Ramos (cell line): ENCODE measurements around the gene RAB7A.

Experiments
- in situ Hi-C: fragments of 300-500 bp; cut with MboI; formaldehyde crosslinking; loops from one replicate; pipeline ENCODE4 v1.14.3; 2022; ENCODE audit warnings: low sequenced_read_pairs; ENCODE audit not compliant: unreplicated experiment

RAB7A gene

DNA sequence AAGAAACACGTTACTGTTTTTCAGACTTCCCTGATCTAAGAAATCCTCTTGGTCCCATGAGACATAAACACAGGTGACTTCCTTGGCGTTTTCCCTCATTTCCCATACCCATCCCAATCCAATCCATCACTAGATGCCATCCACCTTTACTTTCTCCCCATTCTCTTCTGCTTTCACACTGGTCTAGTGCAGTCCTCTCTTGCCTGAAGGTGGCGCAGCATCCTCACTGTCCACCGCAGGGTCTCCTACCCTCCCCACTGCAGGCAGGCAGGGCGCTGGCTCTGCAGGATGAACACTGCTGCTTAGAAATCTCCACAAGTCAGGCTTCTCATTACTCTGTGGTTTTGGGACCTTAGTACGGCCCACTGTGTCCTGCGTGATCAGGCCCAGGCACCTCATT is 58.2 kb downstream of the RAB7A start:
- in situ Hi-C loops, result no loop called here

DNA sequence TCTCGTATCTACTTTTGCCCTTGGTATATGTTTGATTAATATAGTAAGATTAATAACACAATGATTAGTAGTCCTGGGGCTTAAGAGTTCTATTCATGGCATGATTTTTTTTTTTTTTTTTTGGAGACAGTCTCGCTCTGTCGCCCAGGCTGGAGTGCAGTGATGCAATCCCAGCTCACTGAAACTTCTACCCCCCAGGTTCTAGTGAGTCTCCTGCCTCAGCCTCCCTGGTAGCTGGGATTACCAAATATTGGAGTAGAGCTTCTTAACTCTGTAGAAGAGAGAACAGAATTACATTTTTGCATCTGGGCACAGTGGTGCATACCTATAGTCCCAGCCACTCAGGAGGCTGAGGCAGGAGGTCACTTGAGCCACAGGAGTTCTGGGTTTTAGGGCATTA is 58.9 kb downstream of the RAB7A start:
- in situ Hi-C loops, result no loop called here

DNA sequence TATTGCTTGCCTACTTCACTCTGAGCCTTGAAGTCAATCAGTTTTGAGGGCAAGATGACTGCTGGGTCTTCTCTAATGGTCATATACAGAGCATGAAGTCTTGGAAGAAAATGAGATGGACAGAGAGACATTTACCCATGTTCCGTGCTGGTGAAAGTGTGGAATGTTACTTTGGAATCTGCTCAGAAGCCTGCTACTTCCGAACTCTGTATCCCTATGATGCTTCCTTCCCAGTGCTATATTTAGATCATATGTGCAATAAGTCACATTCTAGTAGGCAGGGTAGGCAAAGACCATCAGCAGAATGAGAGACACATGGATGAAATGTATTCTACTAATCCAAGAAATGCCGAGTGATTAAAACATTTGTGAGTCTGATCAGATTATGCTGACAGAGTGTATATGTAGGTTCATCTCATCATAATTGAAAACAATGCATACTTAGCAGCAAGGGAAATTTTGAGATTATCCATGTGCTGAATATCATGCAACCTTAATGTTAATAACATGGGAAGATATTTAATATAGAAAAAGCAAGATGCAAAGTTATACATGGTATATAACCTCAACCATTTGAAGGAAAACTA is 60.5 kb downstream of the RAB7A start:
- in situ Hi-C loops, result no loop called here

DNA sequence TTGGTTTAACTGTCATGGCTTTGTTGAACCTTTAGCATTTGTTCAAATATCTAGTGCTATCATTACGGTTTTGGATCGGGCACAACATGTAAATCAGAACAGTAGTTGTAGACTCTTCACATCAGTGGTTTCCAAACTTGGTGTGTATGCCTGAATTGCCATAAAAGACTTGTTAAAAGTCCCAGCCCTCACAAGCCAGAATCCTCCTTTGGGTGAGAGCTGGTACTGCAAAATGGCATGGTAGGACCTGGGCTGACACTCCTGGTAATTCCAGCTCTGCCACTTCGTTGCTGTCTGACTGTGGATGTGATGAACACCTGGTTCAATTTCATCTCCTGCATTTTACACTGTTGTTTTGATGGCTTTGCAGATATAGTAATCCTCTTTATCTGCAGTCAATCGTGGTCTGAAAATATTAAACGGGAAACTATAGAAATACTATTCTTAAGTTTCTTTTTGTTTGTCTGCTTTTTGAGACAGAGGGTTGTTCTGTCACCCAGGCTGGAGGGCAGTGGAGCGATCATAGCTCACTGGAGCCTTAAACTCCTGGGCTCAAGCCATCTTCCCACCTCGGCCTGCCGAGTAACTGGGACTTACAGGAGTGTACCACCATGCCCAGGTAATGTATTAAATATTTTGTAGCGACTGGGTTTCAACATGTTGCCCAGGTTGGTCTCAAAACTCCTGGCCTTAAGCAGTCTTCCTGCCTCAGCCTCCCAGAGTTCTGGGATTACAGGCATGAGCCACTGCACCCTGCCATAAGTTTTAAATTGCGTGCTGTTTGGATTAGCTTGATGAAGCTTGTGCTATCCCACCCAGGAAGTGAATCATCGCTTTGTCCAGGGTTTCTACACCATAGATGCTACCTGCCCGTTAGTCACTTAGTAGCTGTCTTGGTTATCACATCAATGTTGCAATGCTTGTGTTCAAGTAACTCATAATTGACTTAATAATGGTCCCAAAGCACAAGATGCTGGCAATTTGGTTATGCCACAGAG is 61.6 kb downstream of the RAB7A start:
- in situ Hi-C loops, result no loop called here

DNA sequence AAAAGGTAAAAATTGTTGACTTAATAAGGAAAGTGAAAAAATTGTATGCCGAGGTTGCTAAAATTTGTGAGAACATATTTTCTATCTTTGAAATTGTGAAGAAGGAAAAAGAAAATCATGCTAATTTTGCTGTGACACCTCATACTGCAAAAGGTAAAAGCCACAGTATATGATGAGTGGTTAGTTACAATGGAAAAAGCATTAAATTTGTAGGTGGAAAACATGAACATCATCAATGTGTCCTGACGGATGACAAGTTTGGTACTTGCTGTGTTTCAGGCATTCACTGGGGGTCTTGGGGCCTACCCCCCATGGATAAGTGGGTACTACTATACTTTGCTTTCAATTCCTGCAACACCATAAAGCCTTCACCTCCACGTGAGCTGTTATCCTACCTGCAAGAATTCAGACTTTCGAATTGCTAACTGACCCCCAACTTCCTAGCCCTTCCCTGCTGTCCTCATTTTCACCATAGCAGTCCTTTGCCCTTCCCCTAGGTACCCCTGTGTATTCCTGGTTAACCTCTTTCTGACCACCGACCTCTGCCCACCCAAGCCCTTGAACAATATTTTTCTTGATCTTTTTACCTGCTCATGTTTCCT is 62.4 kb downstream of the RAB7A start:
- in situ Hi-C loops, result no loop called here

DNA sequence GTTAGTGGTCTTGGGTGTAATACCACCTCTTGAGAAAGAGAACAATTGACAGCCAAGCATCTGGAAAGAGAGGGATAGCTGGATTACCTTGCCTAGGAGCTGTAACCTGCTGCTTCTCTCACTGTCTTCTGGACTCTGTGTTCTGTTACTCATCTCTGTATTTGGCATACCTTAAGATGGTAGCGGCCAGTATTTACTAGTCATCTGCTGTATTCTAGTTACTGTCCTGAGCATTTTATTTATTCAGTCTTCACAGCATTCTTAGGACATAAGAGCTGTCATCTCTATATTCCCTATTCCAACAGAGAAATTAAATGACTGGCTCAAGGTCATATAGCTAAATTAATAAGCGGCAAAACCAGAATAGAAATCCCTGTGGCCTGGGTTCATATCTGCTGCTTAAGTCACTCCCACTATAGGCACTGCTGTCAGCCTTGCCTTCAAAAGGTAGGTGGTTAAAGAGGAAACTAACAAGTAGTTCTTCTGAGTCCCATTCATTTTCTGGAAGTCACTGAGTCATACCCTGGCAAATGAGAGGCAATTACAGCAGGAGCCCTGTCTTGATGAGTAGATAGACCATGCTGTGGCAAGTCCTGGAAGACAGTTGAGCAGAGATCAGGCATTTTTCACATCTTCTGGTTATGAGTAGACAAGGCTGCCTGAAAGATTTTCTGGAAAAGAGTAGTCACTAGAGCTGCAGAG is 68.2 kb downstream of the RAB7A start:
- in situ Hi-C loops, result no loop called here

DNA sequence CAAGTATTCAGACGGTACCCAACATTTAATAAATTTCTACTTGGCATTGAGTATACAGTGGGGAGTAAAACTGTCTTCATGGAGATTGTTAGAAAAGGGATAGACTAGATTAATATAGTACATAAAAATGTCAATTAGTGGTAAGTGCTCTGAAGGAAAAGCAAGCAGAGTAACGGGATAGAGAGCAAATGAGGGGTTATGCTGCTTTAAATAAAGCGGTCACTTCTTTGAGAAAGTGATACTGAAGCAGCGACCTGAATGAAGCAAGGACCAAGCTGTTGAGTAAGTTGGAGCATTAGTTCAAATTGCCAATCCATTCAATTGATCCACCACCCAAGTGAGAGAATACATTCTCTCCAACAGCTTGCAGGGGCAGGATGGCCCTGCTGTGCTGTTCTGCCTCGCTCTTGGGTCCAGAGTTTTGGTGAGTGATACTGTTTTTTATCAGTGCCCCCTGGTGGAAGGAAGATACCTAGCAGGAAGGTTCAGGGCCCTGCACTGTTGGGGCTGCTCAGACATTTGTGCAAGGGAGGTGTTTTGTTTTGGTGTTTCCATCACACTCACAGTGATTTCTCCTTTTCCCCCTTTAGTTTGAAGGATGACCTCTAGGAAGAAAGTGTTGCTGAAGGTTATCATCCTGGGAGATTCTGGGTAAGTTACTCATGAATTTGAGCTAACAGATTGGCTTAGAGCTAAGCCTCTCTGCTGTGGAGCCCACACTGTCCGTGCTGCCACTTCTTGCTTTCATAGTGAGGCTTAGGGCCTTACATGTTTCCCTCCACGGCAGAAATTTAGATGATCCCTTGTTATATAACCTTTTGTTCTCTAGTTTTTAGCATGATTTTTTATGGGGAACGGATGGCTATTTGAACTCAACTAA is 69.0 kb downstream of the RAB7A start:
- in situ Hi-C loops, result no loop called here

DNA sequence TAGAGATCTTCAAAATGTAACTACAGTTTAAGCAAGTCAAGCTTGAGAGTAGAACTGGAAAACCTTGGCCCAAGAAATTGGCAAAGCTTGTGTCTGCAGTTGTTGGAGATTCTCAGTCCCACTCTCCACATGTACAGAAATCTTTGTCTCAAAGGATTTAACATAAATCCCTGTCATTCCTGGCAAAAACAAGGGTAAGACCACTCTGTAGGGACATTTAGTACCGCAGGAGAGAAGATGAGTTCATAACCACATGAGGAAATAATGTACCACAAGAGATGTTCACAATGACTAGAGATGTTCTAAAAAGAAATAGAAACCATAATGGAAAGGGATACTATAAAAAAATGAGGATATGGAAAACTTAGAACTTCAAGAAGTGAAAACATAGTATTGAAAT is 73.7 kb downstream of the RAB7A start:
- in situ Hi-C loops, result no loop called here

DNA sequence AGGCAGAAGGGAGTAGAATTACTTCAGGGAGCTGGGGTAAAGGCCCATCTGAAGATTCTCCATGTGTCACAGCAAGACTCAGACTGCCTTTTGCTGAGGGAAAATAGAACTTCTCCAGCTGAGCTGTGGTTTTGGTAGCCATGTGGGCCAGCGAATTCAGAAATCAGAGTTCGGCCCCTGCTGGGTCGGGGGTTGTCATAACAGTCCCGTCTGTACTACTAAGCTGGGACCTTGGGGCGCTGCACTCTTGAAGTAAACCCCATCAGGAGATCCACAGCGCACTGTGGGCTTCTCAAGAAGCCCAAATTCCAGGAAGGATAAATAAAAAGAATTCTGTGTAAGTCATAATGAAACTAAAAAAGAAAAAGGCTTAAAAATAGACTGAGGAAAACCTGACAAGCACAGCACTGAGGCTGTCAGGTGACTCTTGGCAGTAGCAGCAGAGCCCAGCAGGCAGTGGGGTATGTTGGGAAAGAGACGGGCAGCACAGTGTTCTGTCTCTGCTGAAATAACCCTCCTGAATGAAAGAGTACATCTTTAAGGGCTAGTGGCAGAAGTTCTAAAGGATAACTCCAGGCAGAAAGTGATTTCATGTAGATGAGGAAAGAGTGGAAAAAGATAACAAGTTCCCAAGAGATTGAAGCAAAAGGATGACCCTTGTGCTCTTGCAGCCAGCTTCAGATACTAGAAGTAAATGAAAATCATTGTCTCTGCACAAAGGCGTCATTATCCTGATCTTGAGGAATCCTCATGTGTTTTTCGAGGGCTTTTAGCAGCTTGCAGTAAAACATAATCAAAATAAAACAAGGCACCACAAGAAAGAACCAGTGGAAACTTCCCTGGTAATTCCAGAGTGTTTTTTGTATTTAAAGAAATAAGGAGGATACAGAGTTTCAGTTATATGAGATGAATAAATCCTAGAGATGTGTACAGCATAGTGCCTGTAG is 74.5 kb downstream of the RAB7A start:
- in situ Hi-C loops, result no loop called here

DNA sequence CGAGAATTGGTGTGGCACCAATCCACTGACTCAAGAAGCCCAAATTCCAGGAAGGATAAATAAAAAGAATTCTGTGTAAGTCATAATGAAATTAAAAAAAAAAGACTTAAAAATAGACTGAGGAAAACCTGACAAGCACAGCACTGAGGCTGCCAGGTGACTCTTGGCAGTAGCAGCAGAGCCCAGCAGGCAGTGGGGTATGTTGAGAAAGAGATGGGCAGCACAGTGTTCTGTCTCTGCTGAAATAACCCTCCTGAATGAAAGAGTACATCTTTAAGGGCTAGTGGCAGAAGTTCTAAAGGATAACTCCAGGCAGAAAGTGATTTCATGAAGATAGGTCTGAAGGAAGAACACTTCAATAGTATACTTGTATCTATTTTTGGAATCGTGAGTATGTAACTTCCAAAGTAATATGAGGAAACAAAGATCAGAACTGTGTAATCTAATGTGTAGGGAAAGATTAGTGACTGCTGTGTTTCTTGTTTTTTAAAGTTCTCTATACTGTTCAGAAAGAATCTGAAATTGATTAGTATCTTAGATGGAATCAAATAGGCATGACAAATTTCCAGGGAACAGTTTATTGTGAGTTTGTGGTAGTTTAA is 75.9 kb downstream of the RAB7A start:
- in situ Hi-C loops, result no loop called here

DNA sequence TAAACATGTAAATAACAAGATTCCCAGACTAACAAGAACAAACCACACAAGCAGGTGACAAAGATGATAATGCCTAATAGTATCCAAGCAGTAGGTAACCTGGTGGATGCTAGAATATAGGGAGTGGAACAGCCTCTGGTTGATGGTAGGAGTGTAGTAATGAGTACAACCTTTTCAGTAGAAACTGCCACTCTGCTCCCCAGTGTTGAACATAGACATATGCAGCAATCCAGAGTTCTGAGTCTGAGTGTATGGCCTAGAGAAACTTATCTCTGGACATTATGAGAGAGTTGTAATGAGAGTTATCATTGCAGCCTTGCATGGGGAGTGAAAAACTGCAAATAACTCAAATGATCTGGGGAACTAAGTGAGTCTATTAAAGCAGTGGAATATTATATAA is 77.3 kb downstream of the RAB7A start:
- in situ Hi-C loops, result no loop called here

DNA sequence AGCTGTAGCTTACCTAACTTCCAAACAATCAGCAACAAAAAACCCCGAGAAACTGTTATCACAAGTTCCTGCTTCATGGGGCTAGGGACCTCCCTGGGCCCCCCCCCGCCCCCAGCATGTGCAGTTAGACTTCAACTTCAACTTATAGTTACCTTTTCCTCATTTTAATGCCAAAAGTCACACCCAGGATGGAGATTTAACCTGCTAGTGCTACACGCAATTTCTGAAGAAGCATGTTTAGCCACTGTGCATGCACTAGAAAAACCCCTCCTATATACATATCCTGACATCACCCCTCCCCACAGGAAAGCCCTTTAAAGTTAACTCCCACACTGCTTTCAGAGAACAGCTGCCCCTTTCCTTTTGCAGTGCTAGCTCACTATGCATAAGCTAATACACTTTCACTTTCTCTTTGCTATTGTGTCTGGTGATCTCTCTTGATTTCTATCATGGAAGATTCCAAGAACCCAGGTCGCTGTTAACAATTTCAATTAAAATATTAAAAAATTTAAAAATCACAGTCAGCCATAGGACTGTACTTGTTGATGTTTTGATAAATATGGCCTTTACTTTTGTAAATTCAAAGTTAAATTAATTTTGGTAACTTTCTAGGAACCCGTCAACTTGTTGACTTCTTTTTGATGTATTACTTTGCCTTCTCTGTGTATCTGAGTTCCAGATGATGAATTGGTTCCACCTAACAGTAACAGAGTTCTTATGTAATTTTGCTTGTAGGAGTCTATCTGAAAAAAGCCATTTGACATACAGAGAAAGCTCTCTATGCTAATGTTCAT is 78.2 kb downstream of the RAB7A start:
- in situ Hi-C loops, result no loop called here

DNA sequence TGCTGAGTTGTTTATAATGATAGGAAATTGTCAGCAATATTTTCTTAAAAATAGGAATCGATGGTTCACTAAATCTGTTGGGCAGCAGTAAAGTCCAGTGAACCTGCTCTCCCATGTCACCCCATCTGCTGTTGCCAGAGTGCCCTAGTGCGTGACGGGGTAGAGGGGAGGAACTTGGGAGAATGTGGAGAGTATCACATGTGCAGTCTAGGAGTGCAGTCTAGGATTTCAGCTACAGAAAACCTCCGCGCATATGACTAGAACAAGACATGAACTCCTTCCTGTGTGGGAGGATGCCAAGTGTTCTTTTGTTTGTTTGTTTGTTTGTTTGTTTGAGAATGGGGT is 78.8 kb downstream of the RAB7A start:
- in situ Hi-C loops, result no loop called here

DNA sequence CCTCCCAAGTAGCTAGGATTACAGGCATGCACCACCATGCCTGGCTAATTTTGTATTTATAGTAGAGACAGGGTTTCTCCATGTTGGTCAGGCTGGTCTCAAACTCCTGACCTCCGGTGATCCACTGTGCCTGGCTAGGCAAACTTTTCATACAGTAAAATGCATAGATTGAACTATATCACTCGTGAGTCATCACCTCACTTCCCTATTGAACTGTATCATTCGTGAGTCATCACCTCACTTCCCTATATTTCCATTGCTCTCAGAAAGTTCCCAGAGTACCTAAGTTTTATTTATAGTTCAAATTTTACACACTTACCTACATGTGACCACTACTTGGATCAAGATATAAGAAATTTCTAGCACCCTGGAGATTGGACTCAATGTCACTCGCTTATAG is 79.8 kb downstream of the RAB7A start:
- in situ Hi-C loops, result no loop called here

DNA sequence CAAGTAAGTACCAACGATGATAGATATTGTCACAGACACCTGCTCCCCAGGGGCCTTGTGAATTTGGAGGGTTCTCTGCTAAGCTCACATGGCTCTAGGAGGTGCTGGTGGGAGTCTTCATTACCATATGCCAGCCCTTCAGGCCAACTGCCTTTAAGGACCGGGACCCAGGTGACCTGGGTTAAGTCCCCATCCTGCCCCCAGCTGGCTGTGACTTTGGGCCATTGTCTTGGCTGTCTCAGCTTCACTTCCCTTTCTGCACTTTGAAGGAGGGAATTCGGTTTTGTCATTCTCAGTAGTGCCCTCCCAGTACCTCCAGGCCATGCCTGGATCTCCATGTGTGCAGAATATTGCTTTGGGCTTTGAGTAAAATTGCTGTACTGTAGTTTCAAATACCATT is 80.6 kb downstream of the RAB7A start:
- in situ Hi-C loops, result no loop called here

DNA sequence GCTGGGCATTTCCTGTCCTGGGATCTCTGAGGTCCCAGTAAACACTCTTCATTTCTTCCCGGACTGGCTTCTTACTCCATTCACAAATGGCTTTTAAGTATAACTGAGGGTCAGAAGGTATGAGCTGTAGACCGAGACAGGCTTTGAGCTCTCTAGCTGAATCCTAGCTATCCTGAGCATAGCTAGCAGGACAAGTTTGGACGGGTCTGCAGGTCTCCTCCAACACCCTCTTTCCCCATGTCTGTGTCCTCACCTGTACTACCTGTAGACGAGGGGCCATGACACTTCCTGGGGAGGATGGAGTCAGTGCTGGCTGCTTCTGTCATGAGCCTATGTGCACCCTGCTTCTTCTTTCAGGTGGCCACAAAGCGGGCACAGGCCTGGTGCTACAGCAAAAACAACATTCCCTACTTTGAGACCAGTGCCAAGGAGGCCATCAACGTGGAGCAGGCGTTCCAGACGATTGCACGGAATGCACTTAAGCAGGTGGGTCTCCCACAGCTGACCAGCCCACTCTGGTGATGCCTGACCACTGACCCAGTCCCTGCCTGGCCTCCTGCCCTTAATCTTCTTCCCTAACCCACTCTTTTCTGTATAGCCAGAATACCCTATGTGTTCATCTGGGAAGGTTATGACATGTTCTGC is 81.3 kb downstream of the RAB7A start:
- in situ Hi-C loops, result no loop called here

DNA sequence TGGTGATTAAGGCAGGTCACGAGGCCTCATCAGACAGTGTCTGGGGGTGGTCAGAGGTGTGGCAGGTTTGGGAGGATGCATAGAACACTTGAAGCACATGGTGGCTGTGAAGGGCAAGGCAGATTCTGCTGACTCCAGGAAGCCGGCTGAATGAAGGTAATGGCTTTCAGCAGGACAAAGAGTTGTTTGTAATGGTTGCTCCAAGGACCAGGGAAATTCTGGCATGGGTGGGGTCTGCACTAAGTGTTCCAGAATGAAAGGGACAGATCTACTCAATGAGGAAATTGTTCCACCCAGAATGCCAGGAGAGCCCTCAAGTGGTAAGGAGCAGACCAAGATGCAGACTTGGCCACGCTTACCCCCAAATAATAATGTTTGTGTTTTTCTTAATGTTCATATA is 82.7 kb downstream of the RAB7A start:
- in situ Hi-C loops, result no loop called here
